Hepatocyte (in vitro differentiated cells): ENCODE results near the gene KIF5B. TPM values are rescaled to one million over a fixed set of nuclear protein-coding genes. Genes with fewer than 3 reads are reported as not detected.

Experiments
- DNase-seq: peaks from one replicate; pipeline ENCODE4 v3.0.0-alpha.2; 2016; ENCODE audit warnings: low spot score
- H2AFZ ChIP-seq: fragments of 200-600 bp; sonication (generic); 2 replicates; pipeline ENCODE4 v1.6.0; 2016; ENCODE audit warnings: antibody characterized with exemption, mild to moderate bottlenecking
- H3K27ac ChIP-seq: fragments of 200-600 bp; sonication (generic); 2 replicates; pipeline ENCODE4 v1.5.1; 2016; ENCODE audit warnings: mild to moderate bottlenecking
- H3K27me3 ChIP-seq: fragments of 200-600 bp; sonication (generic); 2 replicates; pipeline ENCODE4 v1.6.1; 2016
- H3K36me3 ChIP-seq: fragments of 200-600 bp; sonication (generic); replicated peaks from 2 replicates; pipeline ENCODE4 v1.5.1; 2016; ENCODE audit warnings: low read depth; ENCODE audit not compliant: insufficient read depth
- H3K4me1 ChIP-seq: fragments of 200-600 bp; sonication (generic); 2 replicates; pipeline ENCODE4 v1.5.1; 2016; ENCODE audit warnings: mild to moderate bottlenecking, moderate library complexity; ENCODE audit not compliant: insufficient read depth
- H3K4me2 ChIP-seq: fragments of 200-600 bp; sonication (generic); 2 replicates; pipeline ENCODE4 v1.6.0; 2016
- H3K4me3 ChIP-seq: fragments of 200-600 bp; sonication (generic); 2 replicates; pipeline ENCODE4 v1.5.1; 2016; ENCODE audit warnings: mild to moderate bottlenecking
- H3K79me2 ChIP-seq: fragments of 200-600 bp; sonication (generic); 2 replicates; pipeline ENCODE4 v1.6.0; 2017; ENCODE audit warnings: mild to moderate bottlenecking
- H3K9me2 ChIP-seq: fragments of 200-600 bp; sonication (generic); replicated peaks from 2 replicates; pipeline ENCODE4 v1.6.0; 2017; ENCODE audit warnings: mild to moderate bottlenecking; ENCODE audit not compliant: insufficient read depth
- H3K9me3 ChIP-seq: fragments of 200-600 bp; sonication (generic); 2 replicates; pipeline ENCODE4 v1.5.1; 2016; ENCODE audit warnings: low read depth, mild to moderate bottlenecking
- H4K20me1 ChIP-seq: fragments of 200-600 bp; sonication (generic); 2 replicates; pipeline ENCODE4 v1.6.0; 2016; ENCODE audit warnings: mild to moderate bottlenecking; ENCODE audit not compliant: insufficient read depth, poor library complexity, severe bottlenecking
- EZH2 ChIP-seq: fragments of 200-600 bp; sonication (generic); IDR thresholded peaks from 2 replicates; pipeline ENCODE4 v1.6.1; 2016; ENCODE audit warnings: antibody characterized with exemption, mild to moderate bottlenecking, borderline replicate concordance
- EZH2phosphoT487 ChIP-seq: fragments of 200-600 bp; sonication (generic); IDR thresholded peaks from one replicate; pipeline ENCODE4 v1.6.1; 2018; ENCODE audit warnings: antibody characterized with exemption, mild to moderate bottlenecking, low read depth, moderate library complexity; ENCODE audit not compliant: unreplicated experiment, severe bottlenecking
- WGBS: methylation state at CpG from one replicate; pipeline ENCODE4 v1.1.6; 2016; ENCODE audit warnings: low lambda C conversion rate; ENCODE audit errors: missing lambda C conversion rate; 5-methylcytosine and 5-hydroxymethylcytosine counted together
- polyA plus RNA-seq: library from polyadenylated mRNA; unstranded; fragments of >200 nt; fragmentation: Nextera tagmentation; extraction: Ambion mirVana; gene quantifications from 2 replicates; pipeline ENCODE4 v1.2.1, GENCODE V29; 2016
- total RNA-seq: library from RNA; depleted of rRNA; stranded (reverse); fragments of >200 nt; gene quantifications from 2 replicates; pipeline ENCODE4 v1.2.3, GENCODE V29; 2014
- TF ChIP-seq, protein P1 (sequence below): fragments of 200-600 bp; sonication (generic); IDR thresholded peaks from 2 replicates; pipeline ENCODE4 v1.5.1; 2016; ENCODE audit warnings: antibody characterized with exemption, mild to moderate bottlenecking; ENCODE audit not compliant: poor library complexity

The KIF5B gene
- total and polyA plus RNA-seq, 2 experiments from 2014 or later: 51.6 to 141 TPM

DNA sequence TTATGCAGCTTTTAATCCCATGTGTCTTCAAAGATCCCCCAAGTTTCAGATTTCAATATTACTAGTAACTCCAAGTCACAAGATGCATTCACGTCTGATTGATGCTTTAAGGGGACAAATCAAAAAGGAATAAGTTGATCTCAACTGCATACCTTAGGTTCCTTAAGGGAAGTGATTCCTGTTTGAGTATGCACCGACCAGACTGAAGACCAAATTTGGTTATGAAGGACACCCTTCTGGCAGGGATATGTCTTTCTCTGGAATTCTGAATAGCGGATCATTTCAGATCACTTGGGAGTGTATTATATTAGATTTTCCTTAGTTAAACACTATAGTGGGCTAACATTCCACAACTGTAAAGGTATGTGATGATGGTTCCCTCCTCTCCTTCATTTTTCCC is 4.3 kb downstream of the KIF5B start:
- Histone ChIP-seq H3K4me1 (peaks cover 40% of the 10 kb centered on the region), H3K27me3 (no peaks in the 10 kb centered on the region)

DNA sequence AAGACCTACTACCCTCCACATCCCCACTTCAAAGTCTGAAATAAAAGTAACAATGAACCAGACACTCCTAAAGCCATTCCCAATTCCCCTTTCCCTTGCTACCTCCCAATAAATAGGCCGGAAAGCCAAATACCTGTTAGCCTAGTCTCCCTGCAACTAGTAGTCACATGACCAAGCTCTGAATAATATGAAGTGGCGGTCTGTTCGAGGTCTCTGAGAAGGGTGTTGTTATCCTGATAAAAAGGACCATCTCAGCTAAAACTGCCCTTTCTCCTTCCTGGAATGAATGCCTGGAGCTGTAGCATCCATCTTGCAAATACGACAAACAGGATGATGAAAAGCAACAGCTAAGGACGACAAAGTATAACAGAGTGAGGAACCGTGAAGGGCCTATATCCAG is 6.0 kb downstream of the KIF5B start:
- peaks cover 38% of the 10 kb centered on the region for H3K4me1 ChIP-seq

More for the DNA sequence above, 4.3 kb downstream of the KIF5B start:
- no peak overlapping the region for H2AFZ ChIP-seq
- WGBS: 69% methylated on average over 3 of the region's 3 CpGs
- peaks cover 80% of the 10 kb centered on the region for H4K20me1 ChIP-seq
- H3K9me2 ChIP-seq: no peaks in the 10 kb centered on the region
- DNase-seq: no peak
- H3K36me3 ChIP-seq: no peaks in the 10 kb centered on the region
- TF ChIP-seq, protein P1, sequence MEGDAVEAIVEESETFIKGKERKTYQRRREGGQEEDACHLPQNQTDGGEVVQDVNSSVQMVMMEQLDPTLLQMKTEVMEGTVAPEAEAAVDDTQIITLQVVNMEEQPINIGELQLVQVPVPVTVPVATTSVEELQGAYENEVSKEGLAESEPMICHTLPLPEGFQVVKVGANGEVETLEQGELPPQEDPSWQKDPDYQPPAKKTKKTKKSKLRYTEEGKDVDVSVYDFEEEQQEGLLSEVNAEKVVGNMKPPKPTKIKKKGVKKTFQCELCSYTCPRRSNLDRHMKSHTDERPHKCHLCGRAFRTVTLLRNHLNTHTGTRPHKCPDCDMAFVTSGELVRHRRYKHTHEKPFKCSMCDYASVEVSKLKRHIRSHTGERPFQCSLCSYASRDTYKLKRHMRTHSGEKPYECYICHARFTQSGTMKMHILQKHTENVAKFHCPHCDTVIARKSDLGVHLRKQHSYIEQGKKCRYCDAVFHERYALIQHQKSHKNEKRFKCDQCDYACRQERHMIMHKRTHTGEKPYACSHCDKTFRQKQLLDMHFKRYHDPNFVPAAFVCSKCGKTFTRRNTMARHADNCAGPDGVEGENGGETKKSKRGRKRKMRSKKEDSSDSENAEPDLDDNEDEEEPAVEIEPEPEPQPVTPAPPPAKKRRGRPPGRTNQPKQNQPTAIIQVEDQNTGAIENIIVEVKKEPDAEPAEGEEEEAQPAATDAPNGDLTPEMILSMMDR: no peak
- TF ChIP-seq EZH2phosphoT487: no peak
- TF ChIP-seq EZH2: no peak
- H3K4me2 ChIP-seq: peak overlapping the region; percentile 78
- H3K9me3 ChIP-seq: no peaks in the 10 kb centered on the region
- H3K27ac ChIP-seq: peak overlapping the region; percentile 9
- peaks cover 91% of the 10 kb centered on the region for H3K79me2 ChIP-seq
- no peak overlapping the region for H3K4me3 ChIP-seq

DNA sequence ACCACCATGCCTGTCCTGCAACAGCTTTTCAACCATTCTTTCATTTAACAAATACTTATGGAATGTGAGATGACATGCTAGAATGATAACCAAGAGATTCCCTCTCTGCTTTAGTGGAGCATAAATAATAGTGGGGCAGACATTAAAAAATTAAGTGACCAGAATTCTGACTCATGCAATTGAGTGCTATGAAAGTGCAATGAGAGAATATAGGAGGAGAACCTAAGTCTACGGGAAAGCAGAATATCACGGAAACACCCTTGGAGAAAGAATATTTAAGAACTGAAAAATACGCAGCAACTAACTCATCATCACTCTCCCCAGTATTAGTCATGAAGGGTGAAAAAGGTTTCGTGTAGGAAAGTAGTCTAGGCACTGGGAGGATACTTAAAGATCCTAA is 7.1 kb downstream of the KIF5B start:
- WGBS: 59% methylated on average over 4 of the region's 4 CpGs

More for the DNA sequence above, 6.0 kb downstream of the KIF5B start:
- Histone ChIP-seq H3K27ac (peak overlapping the region; percentile 5), H3K27me3 (no peaks in the 10 kb centered on the region), H3K9me3 (no peaks in the 10 kb centered on the region), H3K4me3 (no peak overlapping the region), H3K4me2 (peak overlapping the region; percentile 78), H3K79me2 (peaks cover 100% of the 10 kb centered on the region), H3K36me3 (no peaks in the 10 kb centered on the region), H3K9me2 (no peaks in the 10 kb centered on the region), H4K20me1 (peaks cover 92% of the 10 kb centered on the region), H2AFZ (no peak overlapping the region)
- WGBS: 45% methylated on average over 6 of the region's 6 CpGs
- TF ChIP-seq, protein P1: no peak
- TF ChIP-seq EZH2phosphoT487 (no peak), EZH2 (no peak)
- DNase-seq: peak; percentile 15

More for the DNA sequence above, 7.1 kb downstream of the KIF5B start:
- peaks cover 92% of the 10 kb centered on the region for H4K20me1 ChIP-seq
- H3K36me3 ChIP-seq: no peaks in the 10 kb centered on the region
- H3K27ac ChIP-seq: no peak overlapping the region
- peaks cover 38% of the 10 kb centered on the region for H3K4me1 ChIP-seq
- H3K9me3 ChIP-seq: no peaks in the 10 kb centered on the region
- H3K27me3 ChIP-seq: no peaks in the 10 kb centered on the region
- no peaks in the 10 kb centered on the region for H3K9me2 ChIP-seq
- no peak for TF ChIP-seq EZH2phosphoT487
- TF ChIP-seq EZH2: no peak
- TF ChIP-seq, protein P1: no peak
- no peak overlapping the region for H3K4me3 ChIP-seq
- no peak overlapping the region for H3K4me2 ChIP-seq
- peaks cover 100% of the 10 kb centered on the region for H3K79me2 ChIP-seq
- H2AFZ ChIP-seq: no peak overlapping the region
- no peak for DNase-seq
